Dendritic cell treated with granulocyte-macrophage colony-stimulating factor and Interleukin-4, amounts not matched to agents 40 ng/mL and 50 ng/mL, for 4 days (primary cell): ENCODE data around the gene SLC2A11.
"Not testable (repeated sequence)": the region's sequence is repeated elsewhere in the genome, so short reads cannot be mapped to it uniquely, and the experiment has no call there.

Source experiments
- H3K27ac Mint-ChIP-seq: one replicate; pipeline ENCODE4 v1.8.0; 2022; ENCODE audit warnings: mild to moderate bottlenecking, mixed read lengths
- H3K27me3 Mint-ChIP-seq: one replicate; pipeline ENCODE4 v1.8.0; 2022; ENCODE audit warnings: mild to moderate bottlenecking, mixed read lengths
- H3K36me3 Mint-ChIP-seq: one replicate; pipeline ENCODE4 v1.8.0; 2022; ENCODE audit warnings: low read depth, mixed read lengths
- H3K4me1 Mint-ChIP-seq: one replicate; pipeline ENCODE4 v1.8.0; 2022; ENCODE audit warnings: low read depth, mixed read lengths
- H3K4me3 Mint-ChIP-seq: one replicate; pipeline ENCODE4 v1.8.0; 2022; ENCODE audit warnings: mild to moderate bottlenecking, moderate library complexity, mixed read lengths
- H3K9me3 Mint-ChIP-seq: one replicate; pipeline ENCODE4 v1.8.0; 2022; ENCODE audit warnings: mixed read lengths
- intact Hi-C: fragments of 100-400 bp; cut with micrococcal nuclease; formaldehyde crosslinking; loops from one replicate; pipeline ENCODE4 v1.15.0; 2022

SLC2A11 gene

DNA sequence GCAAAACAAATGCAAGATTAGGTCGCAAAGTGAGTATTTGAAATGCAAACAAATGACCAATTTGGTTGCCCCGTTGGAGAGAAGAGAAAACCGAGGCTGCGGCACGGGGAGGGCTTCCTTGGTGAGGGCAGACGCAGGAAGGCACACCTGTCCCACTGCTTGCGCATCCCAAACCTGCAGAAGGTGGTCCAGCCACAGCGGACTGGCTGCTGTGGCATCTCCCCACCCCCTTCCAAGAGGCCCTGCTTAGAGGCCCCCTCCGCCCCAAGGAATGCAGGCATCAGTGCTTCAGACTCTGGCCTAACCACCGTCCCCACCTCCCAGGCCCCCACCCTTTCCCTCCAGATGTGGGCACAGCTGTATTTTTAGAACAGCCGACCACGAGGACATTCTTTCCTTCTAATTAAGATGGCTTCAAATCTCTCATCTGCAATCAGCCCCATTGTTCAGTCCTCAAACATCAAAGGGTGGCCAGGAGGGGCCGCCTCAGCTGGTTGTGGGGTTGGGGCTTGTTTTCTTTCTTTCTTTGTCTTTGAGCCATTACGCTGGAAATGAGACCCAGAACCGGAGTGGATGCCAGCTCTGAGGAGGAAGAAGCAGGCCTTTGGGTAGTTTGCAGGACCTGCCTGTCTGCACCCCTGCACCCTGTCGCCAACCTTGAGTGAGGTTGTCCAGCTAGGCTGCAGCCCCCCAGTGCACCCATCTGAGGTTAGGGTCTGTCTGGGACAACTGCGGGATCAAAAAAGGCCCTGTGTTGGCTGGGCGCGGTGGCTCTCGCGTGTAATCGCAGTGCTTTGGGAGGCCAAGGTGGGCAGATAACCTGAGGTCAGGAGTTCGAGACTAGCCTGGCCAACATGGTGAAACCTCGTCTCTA is 9.4 kb upstream of the SLC2A11 start:
- peaks cover 31% of the 10 kb centered on the region for H3K27me3 Mint-ChIP-seq

DNA sequence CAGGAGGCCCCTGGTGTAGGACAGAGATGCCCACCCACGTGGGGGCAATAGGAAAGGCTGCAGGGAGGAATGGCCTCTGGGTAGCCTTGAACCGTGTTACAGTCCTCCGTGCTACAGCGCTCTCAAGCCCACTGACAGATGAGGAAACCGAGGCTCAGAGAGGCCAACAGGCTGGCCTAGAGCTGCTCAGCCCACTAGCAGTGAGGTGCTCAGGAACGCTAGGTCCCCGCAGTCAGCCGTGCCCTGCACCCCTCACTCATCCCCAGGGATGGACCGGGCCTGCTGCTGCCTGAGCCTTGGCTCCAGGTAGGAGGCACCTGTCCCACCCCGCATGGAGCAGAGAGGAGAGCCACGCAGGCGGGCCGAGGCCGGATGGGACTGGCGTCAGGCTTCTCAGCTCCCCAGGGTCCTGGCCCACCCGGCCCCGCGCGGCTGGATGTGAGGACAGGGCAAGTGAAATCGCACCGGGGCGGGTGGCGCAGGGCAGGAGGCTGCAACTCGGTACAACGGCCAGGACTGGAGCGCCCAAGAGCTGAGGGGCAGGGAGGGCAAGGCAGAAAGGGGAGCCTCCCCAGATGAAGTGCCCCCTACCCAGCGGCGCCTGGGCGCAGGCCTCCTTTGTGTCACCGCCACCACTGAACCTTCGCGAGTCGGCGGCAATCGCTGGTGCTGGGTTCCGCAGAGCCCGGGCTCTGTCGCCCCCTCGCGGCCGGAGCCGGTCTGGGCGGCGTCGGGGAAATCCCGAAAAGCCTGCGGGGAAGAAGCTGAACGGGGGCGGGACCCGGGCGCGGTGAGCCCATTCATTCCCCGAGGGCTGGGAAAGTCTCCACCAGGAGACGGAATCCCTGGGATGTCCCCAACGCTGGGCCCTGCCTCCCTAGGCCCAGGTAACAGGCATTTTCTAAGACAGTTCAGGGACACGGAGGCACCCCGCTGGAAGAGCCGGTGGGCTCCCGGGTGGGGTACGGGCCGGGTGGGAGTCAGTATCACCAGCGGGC is 8.4 kb upstream of the SLC2A11 start:
- Mint-ChIP-seq H3K36me3 (no peaks in the 10 kb centered on the region), H3K27ac (no peak overlapping the region), H3K9me3 (no peaks in the 10 kb centered on the region), H3K4me1 (peaks cover 22% of the 10 kb centered on the region), H3K4me3 (no peak overlapping the region), H3K27me3 (peaks cover 31% of the 10 kb centered on the region)
- intact Hi-C loops, result loop anchor here (5.0 kb wide), 1 partner anchor 82 kb away; the partner anchor contains the start of gene CHCHD10

More for the DNA sequence above, 9.4 kb upstream of the SLC2A11 start:
- intact Hi-C loops, result loop anchor here (5.0 kb wide), 1 partner anchor 81 kb away; the partner anchor contains the start of gene CHCHD10
- Mint-ChIP-seq H3K27ac (no peak overlapping the region), H3K36me3 (no peaks in the 10 kb centered on the region), H3K4me3 (no peak overlapping the region), H3K9me3 (no peaks in the 10 kb centered on the region), H3K4me1 (peaks cover 24% of the 10 kb centered on the region)

DNA sequence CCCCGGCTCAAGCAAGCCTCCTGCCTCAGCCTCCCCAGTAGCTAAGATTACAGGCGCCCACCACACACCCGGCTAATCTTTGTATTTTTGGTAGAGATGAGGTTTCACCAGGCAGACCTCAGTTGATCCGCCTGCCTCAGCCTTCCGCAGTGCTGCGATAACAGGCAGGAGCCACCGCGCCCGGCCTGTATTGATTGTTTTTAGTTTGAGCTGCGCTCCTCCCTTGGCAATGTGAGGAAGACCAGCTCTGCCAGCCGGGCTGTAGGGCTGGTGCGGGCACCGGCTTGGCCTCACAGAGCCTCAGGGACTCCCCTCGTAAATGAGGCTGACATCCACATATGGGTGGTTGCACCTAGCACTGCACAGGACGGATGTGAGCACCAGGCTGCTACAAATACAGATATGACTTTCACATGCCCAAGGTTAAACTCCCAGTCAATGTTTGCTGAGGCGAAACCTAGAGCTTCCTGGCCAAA is 7.5 kb upstream of the SLC2A11 start:
- H3K4me1 Mint-ChIP-seq, result peaks cover 15% of the 10 kb centered on the region
- H3K27me3 Mint-ChIP-seq, result peaks cover 28% of the 10 kb centered on the region
- no peaks in the 10 kb centered on the region for H3K36me3 Mint-ChIP-seq
- no peaks in the 10 kb centered on the region for H3K9me3 Mint-ChIP-seq
- intact Hi-C loops, result no loop called here
- no peak overlapping the region for H3K4me3 Mint-ChIP-seq
- no peak overlapping the region for H3K27ac Mint-ChIP-seq

GRCh38 chr22:23856721-23857605 is 712 bp upstream of the SLC2A11 start:
- Mint-ChIP-seq H3K9me3 (no peaks in the 10 kb centered on the region), H3K36me3 (no peaks in the 10 kb centered on the region), H3K27me3 (peaks cover 4% of the 10 kb centered on the region), H3K27ac (peak overlapping the region; percentile 87), H3K4me3 (peak overlapping the region; percentile 91), H3K4me1 (peaks cover 17% of the 10 kb centered on the region)
- intact Hi-C loops, result loop anchor here (5.0 kb wide), 2 partner anchors 35 to 55 kb away; partner anchors contain the start of gene MIF

GRCh38 chr22:23858484-23858815 is 775 bp downstream of the SLC2A11 start:
- H3K36me3 Mint-ChIP-seq, result no peaks in the 10 kb centered on the region
- H3K9me3 Mint-ChIP-seq, result no peaks in the 10 kb centered on the region
- peak overlapping the region; percentile 91 for H3K4me3 Mint-ChIP-seq
- intact Hi-C loops, result loop anchor here (5.0 kb wide), 2 partner anchors 34 to 54 kb away; partner anchors contain the start of gene MIF
- peak overlapping the region; percentile 87 for H3K27ac Mint-ChIP-seq
- H3K4me1 Mint-ChIP-seq, result peaks cover 17% of the 10 kb centered on the region
- H3K27me3 Mint-ChIP-seq, result peaks cover 2% of the 10 kb centered on the region

- H3K4me3 Mint-ChIP-seq, result no peak overlapping the region
- no peaks in the 10 kb centered on the region for H3K36me3 Mint-ChIP-seq
- no peaks in the 10 kb centered on the region for H3K9me3 Mint-ChIP-seq
- peaks cover 17% of the 10 kb centered on the region for H3K4me1 Mint-ChIP-seq
- intact Hi-C loops, result loop anchor here (5.0 kb wide), 2 partner anchors 33 to 53 kb away; partner anchors contain the start of gene MIF
- peaks cover 2% of the 10 kb centered on the region for H3K27me3 Mint-ChIP-seq
- H3K27ac Mint-ChIP-seq, result no peak overlapping the region
Observed at GRCh38 chr22:23859201-23859600, 1.5 kb downstream of the SLC2A11 start.

DNA sequence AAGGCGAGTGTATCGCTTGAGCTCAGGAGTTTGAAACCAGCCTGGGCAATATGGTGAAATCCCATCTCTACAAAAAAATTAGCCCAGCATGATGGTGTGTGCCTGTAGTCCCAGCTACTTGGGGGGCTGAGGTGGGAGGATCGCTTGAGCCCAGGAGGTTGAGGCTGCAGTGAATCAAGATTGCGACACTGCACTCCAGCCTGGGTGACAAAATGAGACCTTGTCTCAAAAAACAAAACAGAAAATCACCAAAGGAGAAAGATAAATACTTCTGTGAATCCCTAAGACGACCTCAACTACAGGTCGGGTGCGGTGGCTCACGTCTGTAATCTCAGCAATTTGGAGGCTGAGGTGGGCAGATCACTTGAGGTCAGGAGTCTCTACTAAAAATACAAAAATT is 2.5 kb downstream of the SLC2A11 start:
- H3K27ac Mint-ChIP-seq, result not testable (repeated sequence)

DNA sequence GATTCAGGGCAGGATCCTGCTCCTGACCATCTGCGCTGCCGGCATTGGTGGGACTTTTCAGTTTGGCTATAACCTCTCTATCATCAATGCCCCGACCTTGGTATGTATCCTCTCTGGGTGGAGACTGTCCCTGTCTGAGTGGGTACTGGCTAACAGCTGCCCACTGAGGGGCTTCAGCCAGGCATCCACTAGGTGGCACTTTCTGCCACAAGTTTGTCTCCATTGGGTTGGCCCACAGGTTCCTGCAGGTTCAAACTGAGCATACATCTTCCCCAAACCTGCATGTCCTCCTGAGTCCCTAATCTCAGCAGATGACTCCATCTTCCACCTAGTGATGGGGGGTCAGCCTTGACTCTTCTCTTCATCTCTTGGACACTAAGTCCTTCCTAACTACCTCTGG is 4.4 kb downstream of the SLC2A11 start:
- H3K4me3 Mint-ChIP-seq, result no peak overlapping the region
- H3K27me3 Mint-ChIP-seq, result peaks cover 1% of the 10 kb centered on the region
- H3K9me3 Mint-ChIP-seq, result no peaks in the 10 kb centered on the region
- H3K4me1 Mint-ChIP-seq, result peaks cover 10% of the 10 kb centered on the region
- no peaks in the 10 kb centered on the region for H3K36me3 Mint-ChIP-seq
- intact Hi-C loops, result no loop called here
- H3K27ac Mint-ChIP-seq, result no peak overlapping the region

More for the DNA sequence above, 2.5 kb downstream of the SLC2A11 start:
- H3K9me3 Mint-ChIP-seq, H3K36me3 Mint-ChIP-seq, intact Hi-C loops, H3K4me3 Mint-ChIP-seq, H3K27me3 Mint-ChIP-seq: not testable (repeated sequence)
- peaks cover 17% of the 10 kb centered on the region for H3K4me1 Mint-ChIP-seq

- H3K27ac Mint-ChIP-seq, H3K4me3 Mint-ChIP-seq, H3K36me3 Mint-ChIP-seq, H3K4me1 Mint-ChIP-seq, H3K9me3 Mint-ChIP-seq, intact Hi-C loops, H3K27me3 Mint-ChIP-seq: not testable (repeated sequence)
Observed at GRCh38 chr22:23864499-23865154, 7.0 kb downstream of the SLC2A11 start.

DNA sequence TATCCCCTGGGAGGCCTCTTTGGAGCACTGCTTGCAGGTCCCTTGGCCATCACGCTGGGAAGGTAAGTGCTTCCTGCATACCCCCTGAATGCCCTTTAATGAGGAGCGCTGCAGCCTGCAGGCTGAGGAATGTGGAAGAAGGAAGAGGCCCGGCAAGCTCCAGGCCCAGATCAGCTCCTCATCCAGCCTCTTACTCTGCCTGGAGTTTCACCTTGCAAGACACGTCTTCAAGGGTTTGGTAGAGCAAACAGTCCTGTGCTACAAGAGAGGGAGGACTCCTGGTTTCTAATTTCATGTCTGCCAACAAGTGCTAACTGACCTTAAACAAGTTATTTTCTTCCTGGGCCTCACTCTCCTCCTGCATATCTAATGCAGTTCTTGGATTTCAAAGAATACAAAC is 10.9 kb downstream of the SLC2A11 start:
- Mint-ChIP-seq H3K36me3 (peaks cover 6% of the 10 kb centered on the region), H3K27ac (no peak overlapping the region), H3K4me3 (no peak overlapping the region), H3K27me3 (no peaks in the 10 kb centered on the region), H3K4me1 (no peaks in the 10 kb centered on the region), H3K9me3 (no peaks in the 10 kb centered on the region)
- intact Hi-C loops, result no loop called here

- Mint-ChIP-seq H3K4me3 (no peak overlapping the region), H3K4me1 (no peaks in the 10 kb centered on the region), H3K27me3 (no peaks in the 10 kb centered on the region), H3K27ac (no peak overlapping the region), H3K36me3 (no peaks in the 10 kb centered on the region), H3K9me3 (no peaks in the 10 kb centered on the region)
- intact Hi-C loops, result no loop called here
Observed at GRCh38 chr22:23874871-23875270, 17.2 kb downstream of the SLC2A11 start.

DNA sequence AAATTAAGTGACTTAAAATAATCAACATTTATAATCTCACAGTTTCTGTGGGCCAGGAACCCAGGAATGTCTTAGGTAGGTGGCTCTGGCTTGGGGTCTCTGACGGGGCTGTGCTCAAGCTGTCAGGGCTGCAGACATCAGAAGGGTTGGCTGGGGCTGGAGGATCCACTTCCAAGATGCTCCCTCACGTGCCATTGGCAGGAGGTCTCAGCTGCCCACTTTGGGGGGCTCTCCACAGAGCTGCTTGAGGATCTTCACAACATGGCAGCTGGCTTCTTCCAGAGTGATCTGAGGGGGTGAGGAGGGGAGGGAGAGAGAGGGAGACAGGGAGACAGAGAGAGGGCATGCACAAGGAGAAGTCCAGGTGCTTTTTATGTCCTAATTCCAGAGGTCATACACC is 18.1 kb downstream of the SLC2A11 start:
- no peaks in the 10 kb centered on the region for H3K27me3 Mint-ChIP-seq
- H3K27ac Mint-ChIP-seq, result no peak overlapping the region
- H3K4me1 Mint-ChIP-seq, result no peaks in the 10 kb centered on the region
- no peaks in the 10 kb centered on the region for H3K36me3 Mint-ChIP-seq
- H3K4me3 Mint-ChIP-seq, result no peak overlapping the region
- intact Hi-C loops, result no loop called here
- no peaks in the 10 kb centered on the region for H3K9me3 Mint-ChIP-seq

GRCh38 chr22:23877566-23877965 is 19.9 kb downstream of the SLC2A11 start:
- intact Hi-C loops, result no loop called here
- H3K4me1 Mint-ChIP-seq, result no peaks in the 10 kb centered on the region
- no peaks in the 10 kb centered on the region for H3K9me3 Mint-ChIP-seq
- no peak overlapping the region for H3K27ac Mint-ChIP-seq
- no peaks in the 10 kb centered on the region for H3K27me3 Mint-ChIP-seq
- H3K4me3 Mint-ChIP-seq, result no peak overlapping the region
- H3K36me3 Mint-ChIP-seq, result no peaks in the 10 kb centered on the region
